ENCODE measurements around the gene DSEL. TPM values are rescaled to one million over a fixed set of nuclear protein-coding genes. Genes with fewer than 3 reads are reported as not detected.

Gene DSEL
- polyA plus RNA-seq, 1 experiment, result 55.2 TPM

DNA sequence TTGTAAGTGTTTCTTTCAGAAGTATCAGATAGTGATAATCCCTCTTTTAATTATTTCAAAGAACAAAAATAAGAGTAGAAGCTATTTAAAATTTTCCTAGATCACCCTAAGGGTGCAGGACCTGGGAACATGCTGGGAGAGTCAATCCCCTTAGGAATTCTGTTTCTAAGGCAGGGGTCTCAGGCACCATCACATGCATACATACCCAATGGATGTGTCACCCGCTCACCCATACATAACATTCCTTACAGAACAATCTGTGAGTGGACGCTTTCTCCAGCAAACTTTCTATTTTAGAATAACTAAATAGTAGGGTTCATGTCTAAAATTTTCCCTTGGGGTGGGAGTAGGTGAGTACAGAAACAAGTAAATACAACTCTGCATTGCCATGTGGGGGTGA is 8.4 kb downstream of the DSEL start:
- Histone ChIP-seq H3K4me3 (ENCODE audit: low read depth, low read length) (no peak overlapping the region), H3K27ac (ENCODE audit: low read depth, low read length) (no peak overlapping the region), H3K9me3 (ENCODE audit: control insufficient read depth, insufficient read depth, low read length) (no peaks in the 10 kb centered on the region; the same call in 1 of the 2 replicates), H3K27me3 (ENCODE audit: control insufficient read depth, insufficient read depth, low read length) (no peaks in the 10 kb centered on the region)
- ChIA-PET POLR2A (no interaction called here), CTCF (no interaction called here)
- no peak for DNase-seq (ENCODE audit: low read depth, low spot score)
- no peak for TF ChIP-seq CTCF (IDR thresholded peaks at IDR 0.05; ENCODE audit: low read depth, low read length)

DNA sequence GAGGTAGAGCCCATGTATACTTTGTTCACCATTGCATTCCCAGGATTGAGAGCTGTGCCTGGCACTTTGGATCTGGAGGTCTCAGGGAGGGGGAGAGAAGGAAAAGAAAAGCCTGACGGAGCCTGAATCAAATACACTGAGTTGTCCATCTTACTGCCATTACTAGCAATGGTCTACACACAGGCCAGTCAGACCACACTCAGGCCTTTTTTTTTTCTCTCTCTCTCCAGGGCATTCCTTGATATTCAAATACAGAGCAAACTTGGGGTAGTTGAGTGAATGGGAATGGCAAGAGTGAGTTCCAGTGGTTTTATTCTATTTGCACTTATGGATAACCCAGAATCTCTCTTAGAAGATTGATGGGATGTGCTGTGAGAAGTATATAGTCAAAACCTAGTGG is 11.8 kb downstream of the DSEL start:
- ChIA-PET POLR2A (no interaction called here), CTCF (no interaction called here)
- H3K27me3 ChIP-seq (ENCODE audit: control insufficient read depth, insufficient read depth, low read length), result no peaks in the 10 kb centered on the region
- H3K4me3 ChIP-seq (ENCODE audit: low read depth, low read length), result no peak overlapping the region
- H3K27ac ChIP-seq (ENCODE audit: low read depth, low read length), result no peak overlapping the region
- DNase-seq (ENCODE audit: low read depth, low spot score), result no peak
- no peak for TF ChIP-seq CTCF (IDR thresholded peaks at IDR 0.05; ENCODE audit: low read depth, low read length)
- H3K9me3 ChIP-seq (ENCODE audit: control insufficient read depth, insufficient read depth, low read length), result no peaks in the 10 kb centered on the region; the same call in 1 of the 2 replicates

GRCh38 chr18:67500522-67501205 is 15.9 kb downstream of the DSEL start:
- TF ChIP-seq CTCF (IDR thresholded peaks at IDR 0.05; ENCODE audit: low read depth, low read length), result no peak
- Histone ChIP-seq H3K4me3 (ENCODE audit: low read depth, low read length) (no peak overlapping the region), H3K27ac (ENCODE audit: low read depth, low read length) (no peak overlapping the region), H3K9me3 (ENCODE audit: control insufficient read depth, insufficient read depth, low read length) (peaks cover 3% of the 10 kb centered on the region; the same call in 1 of the 2 replicates), H3K27me3 (ENCODE audit: control insufficient read depth, insufficient read depth, low read length) (no peaks in the 10 kb centered on the region)
- ChIA-PET CTCF (no interaction called here), POLR2A (no interaction called here)
- DNase-seq (ENCODE audit: low read depth, low spot score), result no peak

- Histone ChIP-seq H3K4me3 (ENCODE audit: low read depth, low read length) (no peak overlapping the region), H3K27ac (ENCODE audit: low read depth, low read length) (no peak overlapping the region), H3K9me3 (ENCODE audit: control insufficient read depth, insufficient read depth, low read length) (peaks cover 3% of the 10 kb centered on the region; the same call in 1 of the 2 replicates), H3K27me3 (ENCODE audit: control insufficient read depth, insufficient read depth, low read length) (no peaks in the 10 kb centered on the region)
- ChIA-PET CTCF (no interaction called here), POLR2A (no interaction called here)
- DNase-seq (ENCODE audit: low read depth, low spot score), result no peak
- no peak for TF ChIP-seq CTCF (IDR thresholded peaks at IDR 0.05; ENCODE audit: low read depth, low read length)
Observed at GRCh38 chr18:67496469-67496868, 20.1 kb downstream of the DSEL start.

DNA sequence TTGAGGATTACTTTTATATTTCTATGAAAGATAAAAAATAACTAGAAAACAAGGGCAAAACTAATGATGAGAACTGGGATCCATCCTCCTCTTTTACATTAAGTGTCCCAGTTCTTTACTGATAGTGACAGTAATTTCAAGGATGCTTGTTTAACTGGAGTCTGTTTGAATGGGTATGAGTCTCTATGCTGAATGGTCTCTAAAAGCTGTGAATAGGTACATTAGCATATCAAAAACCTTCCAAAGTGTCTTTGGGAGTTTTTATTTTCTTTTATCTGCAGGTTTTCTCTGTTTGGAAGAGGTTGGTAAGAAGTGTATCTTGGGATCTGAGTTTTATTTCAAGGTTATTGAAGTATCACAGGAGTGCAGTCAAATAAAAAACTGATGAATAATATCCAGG is 30.0 kb downstream of the DSEL start:
- Histone ChIP-seq H3K27me3 (ENCODE audit: control insufficient read depth, insufficient read depth, low read length) (no peaks in the 10 kb centered on the region), H3K4me3 (ENCODE audit: low read depth, low read length) (no peak overlapping the region), H3K9me3 (ENCODE audit: control insufficient read depth, insufficient read depth, low read length) (no peaks in the 10 kb centered on the region), H3K27ac (ENCODE audit: low read depth, low read length) (no peak overlapping the region)
- no peak for DNase-seq (ENCODE audit: low read depth, low spot score)
- no peak for TF ChIP-seq CTCF (IDR thresholded peaks at IDR 0.05; ENCODE audit: low read depth, low read length)
- POLR2A ChIA-PET, result no interaction called here
- CTCF ChIA-PET, result no interaction called here

Measured in AG04450 (cell line).